HEK293 (cell line): ENCODE measurements around the gene CYP27C1.

ENCODE experiments used
- CTCF ChIA-PET: fragments of 350-600 bp; formaldehyde crosslinking; extraction: SDS; loops from one replicate; lab custom pipeline; 2021; ENCODE audit warnings: antibody characterized with exemption; lab: Yijun Ruan, JAX
- POLR2A ChIA-PET: fragments of 300-600 bp; formaldehyde crosslinking; extraction: SDS; loops from one replicate; lab custom pipeline; 2020; ENCODE audit warnings: antibody characterized with exemption, inconsistent platforms; lab: Yijun Ruan, JAX
- H3K27ac ChIP-seq: fragments of 200-500 bp; sonication (Bioruptor generic); 2 replicates; pipeline ENCODE4 v1.5.1; 2014; ENCODE audit warnings: low read depth, low read length, control low read depth, inconsistent platforms; ENCODE audit errors: extremely low read depth
- H3K36me3 ChIP-seq, 2 experiments: fragments of 200-500 bp in 1 of 2; sonication (Bioruptor generic) in 1 of 2; 1 replicate in 1 of 2; 2 replicates in 1 of 2; pipeline ENCODE4 v1.5.1; 2014 to 2017; ENCODE audit warnings: inconsistent platforms in 2 of 2, low read length in 2 of 2; ENCODE audit not compliant: control insufficient read depth in 2 of 2, insufficient read depth in 1 of 2
- H3K4me1 ChIP-seq: fragments of 200-500 bp; sonication (Bioruptor generic); 2 replicates; pipeline ENCODE4 v1.5.1; 2014; ENCODE audit warnings: mild to moderate bottlenecking, low read length, inconsistent platforms; ENCODE audit not compliant: control insufficient read depth, insufficient read depth
- H3K4me3 ChIP-seq: 2 replicates; pipeline ENCODE4 v1.5.1; 2011; ENCODE audit warnings: low read depth, mild to moderate bottlenecking, control low read depth, low read length, moderate library complexity
- H3K9me3 ChIP-seq: fragments of 200-500 bp; sonication (Bioruptor generic); 2 replicates; pipeline ENCODE4 v1.5.1; 2014; ENCODE audit warnings: low read depth, low read length, inconsistent platforms; ENCODE audit not compliant: control insufficient read depth, insufficient read depth
- BCL11A ChIP-seq: fragments of 450-650 bp; formaldehyde crosslinking; IDR thresholded peaks from 2 replicates; pipeline ENCODE4 v1.5.1; 2016; ENCODE audit warnings: low read depth, missing biosample characterization, missing genetic modification characterization
- EGR2 ChIP-seq: fragments of 450-650 bp; formaldehyde crosslinking; IDR thresholded peaks from 2 replicates; pipeline ENCODE4 v1.5.1; 2016; ENCODE audit warnings: low read depth, missing biosample characterization, missing genetic modification characterization
- MYNN ChIP-seq: fragments of 450-650 bp; formaldehyde crosslinking; IDR thresholded peaks from 2 replicates; pipeline ENCODE4 v1.5.1; 2016; ENCODE audit warnings: missing biosample characterization, missing genetic modification characterization, borderline replicate concordance
- SETDB1 ChIP-seq: IDR thresholded peaks from one replicate; pipeline ENCODE4 v1.6.1; 2017; ENCODE audit warnings: mild to moderate bottlenecking, low read length, moderate library complexity, mixed read lengths; ENCODE audit not compliant: insufficient read length
- TCF7L2 ChIP-seq: IDR thresholded peaks from 2 replicates; pipeline ENCODE4 v1.6.1; 2011; ENCODE audit warnings: low read depth, mild to moderate bottlenecking, inconsistent platforms, low read length, moderate library complexity, borderline replicate concordance
- ZBTB8A ChIP-seq: fragments of 450-650 bp; formaldehyde crosslinking; IDR thresholded peaks from 2 replicates; pipeline ENCODE4 v1.5.1; 2016; ENCODE audit warnings: missing biosample characterization, missing genetic modification characterization
- ZNF140 ChIP-seq: fragments of 450-650 bp; formaldehyde crosslinking; IDR thresholded peaks from 2 replicates; pipeline ENCODE4 v1.5.1; 2016; ENCODE audit warnings: missing biosample characterization, missing genetic modification characterization
- ZNF169 ChIP-seq: fragments of 450-650 bp; formaldehyde crosslinking; IDR thresholded peaks from 2 replicates; pipeline ENCODE4 v1.5.1; 2016; ENCODE audit warnings: missing biosample characterization, missing genetic modification characterization
- ZNF391 ChIP-seq: fragments of 450-650 bp; formaldehyde crosslinking; IDR thresholded peaks from 2 replicates; pipeline ENCODE4 v1.5.1; 2016; ENCODE audit warnings: low read depth, missing biosample characterization, missing genetic modification characterization, borderline replicate concordance
- ZNF423 ChIP-seq: fragments of 450-650 bp; formaldehyde crosslinking; IDR thresholded peaks from 2 replicates; pipeline ENCODE4 v1.5.1; 2016; ENCODE audit warnings: missing biosample characterization, missing genetic modification characterization
- ZNF510 ChIP-seq: fragments of 450-650 bp; formaldehyde crosslinking; IDR thresholded peaks from 2 replicates; pipeline ENCODE4 v1.5.1; 2018; ENCODE audit warnings: mild to moderate bottlenecking, missing genetic modification characterization, missing biosample characterization; ENCODE audit not compliant: insufficient replicate concordance
- ZNF626 ChIP-seq: fragments of 450-650 bp; sonication (Bioruptor Pico); formaldehyde crosslinking; IDR thresholded peaks from 2 replicates; pipeline ENCODE4 v1.5.1; 2018; ENCODE audit warnings: missing biosample characterization, missing genetic modification characterization, inconsistent platforms
- ZXDB ChIP-seq: fragments of 450-650 bp; formaldehyde crosslinking; IDR thresholded peaks from 2 replicates; pipeline ENCODE4 v1.5.1; 2016; ENCODE audit warnings: missing biosample characterization, missing genetic modification characterization
- TF ChIP-seq, protein P1 (sequence below): fragments of 450-650 bp; formaldehyde crosslinking; IDR thresholded peaks from 2 replicates; pipeline ENCODE4 v1.5.1; 2016; ENCODE audit warnings: missing biosample characterization, missing genetic modification characterization, borderline replicate concordance
- TF ChIP-seq, protein P2 (sequence below): fragments of 450-650 bp; formaldehyde crosslinking; IDR thresholded peaks from 2 replicates; pipeline ENCODE4 v1.5.1; 2016; ENCODE audit warnings: missing biosample characterization, missing genetic modification characterization
- TF ChIP-seq, protein P3 (sequence below): fragments of 450-650 bp; formaldehyde crosslinking; IDR thresholded peaks from 2 replicates; pipeline ENCODE4 v1.5.1; 2017; ENCODE audit warnings: missing biosample characterization, mild to moderate bottlenecking, missing genetic modification characterization, moderate library complexity
- TF ChIP-seq, protein P4 (sequence below): fragments of 450-650 bp; formaldehyde crosslinking; IDR thresholded peaks from 2 replicates; pipeline ENCODE4 v1.5.1; 2016; ENCODE audit warnings: missing biosample characterization, missing genetic modification characterization
- TF ChIP-seq, protein P5 (sequence below): fragments of 450-650 bp; formaldehyde crosslinking; IDR thresholded peaks from 2 replicates; pipeline ENCODE4 v1.5.1; 2016; ENCODE audit warnings: missing biosample characterization, missing genetic modification characterization, low read depth
- TF ChIP-seq, protein P6 (sequence below): fragments of 450-650 bp; formaldehyde crosslinking; IDR thresholded peaks from 2 replicates; pipeline ENCODE4 v1.5.1; 2016; ENCODE audit warnings: missing biosample characterization, missing genetic modification characterization, low read depth

Gene CYP27C1

DNA sequence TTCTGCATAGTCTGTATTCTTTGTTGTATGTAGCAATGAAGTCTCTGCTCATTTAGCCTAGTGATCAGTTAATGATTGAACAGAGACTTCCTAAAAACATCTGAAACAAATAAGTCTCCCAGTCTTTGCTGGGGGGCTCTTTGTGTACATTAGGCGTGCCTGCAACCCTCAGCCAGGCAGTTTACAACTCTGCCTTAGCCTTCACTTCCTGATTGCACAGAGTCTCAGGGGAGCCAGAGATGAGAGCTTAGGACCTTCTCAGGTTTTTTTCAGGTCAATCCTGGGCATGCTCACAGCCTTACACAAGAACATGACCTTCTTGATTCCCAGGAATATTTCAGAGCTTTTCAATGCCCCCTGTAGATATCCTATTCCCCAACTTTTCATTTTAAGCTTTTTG lies 69.1 kb downstream of the CYP27C1 start (continued):
- TF ChIP-seq, protein P1, sequence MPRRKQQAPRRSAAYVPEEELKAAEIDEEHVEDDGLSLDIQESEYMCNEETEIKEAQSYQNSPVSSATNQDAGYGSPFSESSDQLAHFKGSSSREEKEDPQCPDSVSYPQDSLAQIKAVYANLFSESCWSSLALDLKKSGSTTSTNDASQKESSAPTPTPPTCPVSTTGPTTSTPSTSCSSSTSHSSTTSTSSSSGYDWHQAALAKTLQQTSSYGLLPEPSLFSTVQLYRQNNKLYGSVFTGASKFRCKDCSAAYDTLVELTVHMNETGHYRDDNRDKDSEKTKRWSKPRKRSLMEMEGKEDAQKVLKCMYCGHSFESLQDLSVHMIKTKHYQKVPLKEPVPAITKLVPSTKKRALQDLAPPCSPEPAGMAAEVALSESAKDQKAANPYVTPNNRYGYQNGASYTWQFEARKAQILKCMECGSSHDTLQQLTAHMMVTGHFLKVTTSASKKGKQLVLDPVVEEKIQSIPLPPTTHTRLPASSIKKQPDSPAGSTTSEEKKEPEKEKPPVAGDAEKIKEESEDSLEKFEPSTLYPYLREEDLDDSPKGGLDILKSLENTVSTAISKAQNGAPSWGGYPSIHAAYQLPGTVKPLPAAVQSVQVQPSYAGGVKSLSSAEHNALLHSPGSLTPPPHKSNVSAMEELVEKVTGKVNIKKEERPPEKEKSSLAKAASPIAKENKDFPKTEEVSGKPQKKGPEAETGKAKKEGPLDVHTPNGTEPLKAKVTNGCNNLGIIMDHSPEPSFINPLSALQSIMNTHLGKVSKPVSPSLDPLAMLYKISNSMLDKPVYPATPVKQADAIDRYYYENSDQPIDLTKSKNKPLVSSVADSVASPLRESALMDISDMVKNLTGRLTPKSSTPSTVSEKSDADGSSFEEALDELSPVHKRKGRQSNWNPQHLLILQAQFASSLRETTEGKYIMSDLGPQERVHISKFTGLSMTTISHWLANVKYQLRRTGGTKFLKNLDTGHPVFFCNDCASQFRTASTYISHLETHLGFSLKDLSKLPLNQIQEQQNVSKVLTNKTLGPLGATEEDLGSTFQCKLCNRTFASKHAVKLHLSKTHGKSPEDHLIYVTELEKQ (tag by site-specific recombination), result no peak

DNA sequence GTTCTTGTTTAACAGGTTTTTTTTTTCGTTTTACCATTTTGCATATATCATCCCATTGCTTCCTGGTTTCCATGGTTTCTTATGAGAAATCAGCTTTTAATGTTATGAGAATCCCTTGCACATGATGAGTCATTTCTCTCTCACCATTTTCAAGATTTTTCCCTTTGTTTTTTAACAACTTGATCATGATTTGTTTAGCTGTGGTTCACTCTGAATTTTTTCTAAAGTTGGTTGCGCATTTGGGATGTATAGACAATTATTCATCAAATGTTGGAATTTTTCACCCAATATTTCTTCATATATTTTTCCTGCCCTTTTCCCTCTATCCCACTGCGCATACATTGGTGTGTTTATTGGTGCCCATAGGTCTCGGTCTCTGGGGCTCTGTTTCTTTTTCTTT lies 70.7 kb downstream of the CYP27C1 start:
- Histone ChIP-seq H3K4me1 (no peaks in the 10 kb centered on the region), H3K27ac (no peak overlapping the region), H3K36me3 (no peaks in the 10 kb centered on the region), H3K9me3 (no peaks in the 10 kb centered on the region), H3K4me3 (no peak overlapping the region)
- TF ChIP-seq MYNN (tag by site-specific recombination) (0 out of 2 replicates have a peak, but pooled peaks have one; percentile 39), ZNF391 (tag by site-specific recombination) (no peak)
- CTCF ChIA-PET, result no interaction called here
- POLR2A ChIA-PET, result no interaction called here

DNA sequence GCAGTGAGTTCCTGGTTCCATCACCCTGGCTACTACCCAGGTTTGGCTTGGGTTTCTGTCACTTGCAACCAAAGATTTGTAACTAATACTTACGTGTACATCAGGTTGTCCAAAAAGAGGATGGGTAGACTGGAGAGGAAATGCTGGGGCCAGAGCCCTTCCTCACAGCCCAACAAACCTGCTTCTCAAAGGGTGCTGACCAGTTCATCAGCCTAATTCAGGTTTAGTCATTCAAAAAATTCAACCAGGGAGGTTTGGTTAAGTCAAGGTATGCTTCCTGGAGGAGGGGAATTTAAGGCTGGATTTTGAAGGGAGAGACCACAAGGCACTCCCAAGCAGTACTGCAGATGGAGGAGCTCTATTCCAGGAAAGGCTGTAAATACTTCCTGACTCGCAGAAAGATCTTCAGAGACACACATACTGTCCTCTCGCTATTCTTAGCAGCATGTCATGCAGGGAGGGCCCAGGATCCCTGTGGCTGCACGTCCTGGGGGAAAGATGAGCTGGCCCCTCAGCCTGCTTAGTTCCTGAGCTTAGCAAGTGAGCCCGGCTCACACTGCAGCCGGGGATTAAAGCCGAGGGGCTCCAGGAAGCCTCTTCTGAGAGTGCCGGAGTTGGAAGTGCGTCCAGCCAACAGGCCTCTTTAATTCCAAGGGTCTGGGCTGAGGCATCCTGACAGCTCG lies 73.1 kb downstream of the CYP27C1 start:
- Histone ChIP-seq H3K4me3 (no peak overlapping the region), H3K27ac (no peak overlapping the region), H3K4me1 (no peaks in the 10 kb centered on the region), H3K9me3 (no peaks in the 10 kb centered on the region), H3K36me3 (no peaks in the 10 kb centered on the region)
- ChIA-PET CTCF (interaction anchor here (0.9 kb wide), 1 partner anchor 79 kb away, joined by 3 read pairs; no protein-coding TSS in a partner anchor), POLR2A (no interaction called here)
- TF ChIP-seq, protein P2, sequence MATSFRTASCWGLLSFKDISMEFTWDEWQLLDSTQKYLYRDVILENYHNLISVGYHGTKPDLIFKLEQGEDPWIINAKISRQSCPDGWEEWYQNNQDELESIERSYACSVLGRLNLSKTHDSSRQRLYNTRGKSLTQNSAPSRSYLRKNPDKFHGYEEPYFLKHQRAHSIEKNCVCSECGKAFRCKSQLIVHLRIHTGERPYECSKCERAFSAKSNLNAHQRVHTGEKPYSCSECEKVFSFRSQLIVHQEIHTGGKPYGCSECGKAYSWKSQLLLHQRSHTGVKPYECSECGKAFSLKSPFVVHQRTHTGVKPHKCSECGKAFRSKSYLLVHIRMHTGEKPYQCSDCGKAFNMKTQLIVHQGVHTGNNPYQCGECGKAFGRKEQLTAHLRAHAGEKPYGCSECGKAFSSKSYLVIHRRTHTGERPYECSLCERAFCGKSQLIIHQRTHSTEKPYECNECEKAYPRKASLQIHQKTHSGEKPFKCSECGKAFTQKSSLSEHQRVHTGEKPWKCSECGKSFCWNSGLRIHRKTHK (tag by site-specific recombination), result no peak
- TF ChIP-seq ZNF140, result no peak
- TF ChIP-seq, protein P3, sequence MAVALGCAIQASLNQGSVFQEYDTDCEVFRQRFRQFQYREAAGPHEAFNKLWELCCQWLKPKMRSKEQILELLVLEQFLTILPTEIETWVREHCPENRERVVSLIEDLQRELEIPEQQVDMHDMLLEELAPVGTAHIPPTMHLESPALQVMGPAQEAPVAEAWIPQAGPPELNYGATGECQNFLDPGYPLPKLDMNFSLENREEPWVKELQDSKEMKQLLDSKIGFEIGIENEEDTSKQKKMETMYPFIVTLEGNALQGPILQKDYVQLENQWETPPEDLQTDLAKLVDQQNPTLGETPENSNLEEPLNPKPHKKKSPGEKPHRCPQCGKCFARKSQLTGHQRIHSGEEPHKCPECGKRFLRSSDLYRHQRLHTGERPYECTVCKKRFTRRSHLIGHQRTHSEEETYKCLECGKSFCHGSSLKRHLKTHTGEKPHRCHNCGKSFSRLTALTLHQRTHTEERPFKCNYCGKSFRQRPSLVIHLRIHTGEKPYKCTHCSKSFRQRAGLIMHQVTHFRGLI (tag by site-specific recombination), result no peak
- TF ChIP-seq, protein P4, sequence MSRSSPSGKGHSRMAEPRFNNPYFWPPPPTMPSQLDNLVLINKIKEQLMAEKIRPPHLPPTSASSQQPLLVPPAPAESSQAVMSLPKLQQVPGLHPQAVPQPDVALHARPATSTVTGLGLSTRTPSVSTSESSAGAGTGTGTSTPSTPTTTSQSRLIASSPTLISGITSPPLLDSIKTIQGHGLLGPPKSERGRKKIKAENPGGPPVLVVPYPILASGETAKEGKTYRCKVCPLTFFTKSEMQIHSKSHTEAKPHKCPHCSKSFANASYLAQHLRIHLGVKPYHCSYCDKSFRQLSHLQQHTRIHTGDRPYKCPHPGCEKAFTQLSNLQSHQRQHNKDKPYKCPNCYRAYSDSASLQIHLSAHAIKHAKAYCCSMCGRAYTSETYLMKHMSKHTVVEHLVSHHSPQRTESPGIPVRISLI (tag by site-specific recombination), result no peak
- TF ChIP-seq TCF7L2, result no peak
- no peak for TF ChIP-seq MYNN (tag by site-specific recombination)
- TF ChIP-seq ZNF169 (tag by site-specific recombination), result no peak
- TF ChIP-seq, protein P5, sequence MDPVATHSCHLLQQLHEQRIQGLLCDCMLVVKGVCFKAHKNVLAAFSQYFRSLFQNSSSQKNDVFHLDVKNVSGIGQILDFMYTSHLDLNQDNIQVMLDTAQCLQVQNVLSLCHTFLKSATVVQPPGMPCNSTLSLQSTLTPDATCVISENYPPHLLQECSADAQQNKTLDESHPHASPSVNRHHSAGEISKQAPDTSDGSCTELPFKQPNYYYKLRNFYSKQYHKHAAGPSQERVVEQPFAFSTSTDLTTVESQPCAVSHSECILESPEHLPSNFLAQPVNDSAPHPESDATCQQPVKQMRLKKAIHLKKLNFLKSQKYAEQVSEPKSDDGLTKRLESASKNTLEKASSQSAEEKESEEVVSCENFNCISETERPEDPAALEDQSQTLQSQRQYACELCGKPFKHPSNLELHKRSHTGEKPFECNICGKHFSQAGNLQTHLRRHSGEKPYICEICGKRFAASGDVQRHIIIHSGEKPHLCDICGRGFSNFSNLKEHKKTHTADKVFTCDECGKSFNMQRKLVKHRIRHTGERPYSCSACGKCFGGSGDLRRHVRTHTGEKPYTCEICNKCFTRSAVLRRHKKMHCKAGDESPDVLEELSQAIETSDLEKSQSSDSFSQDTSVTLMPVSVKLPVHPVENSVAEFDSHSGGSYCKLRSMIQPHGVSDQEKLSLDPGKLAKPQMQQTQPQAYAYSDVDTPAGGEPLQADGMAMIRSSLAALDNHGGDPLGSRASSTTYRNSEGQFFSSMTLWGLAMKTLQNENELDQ, result no peak
- no peak for TF ChIP-seq ZXDB (tag by site-specific recombination)
- TF ChIP-seq SETDB1, result no peak
- no peak for TF ChIP-seq ZNF626 (tag by site-specific recombination)
- TF ChIP-seq ZNF423 (tag by site-specific recombination), result no peak
- TF ChIP-seq BCL11A (tag by site-specific recombination), result no peak
- no peak for TF ChIP-seq ZBTB8A (tag by site-specific recombination)
- TF ChIP-seq, protein P6, sequence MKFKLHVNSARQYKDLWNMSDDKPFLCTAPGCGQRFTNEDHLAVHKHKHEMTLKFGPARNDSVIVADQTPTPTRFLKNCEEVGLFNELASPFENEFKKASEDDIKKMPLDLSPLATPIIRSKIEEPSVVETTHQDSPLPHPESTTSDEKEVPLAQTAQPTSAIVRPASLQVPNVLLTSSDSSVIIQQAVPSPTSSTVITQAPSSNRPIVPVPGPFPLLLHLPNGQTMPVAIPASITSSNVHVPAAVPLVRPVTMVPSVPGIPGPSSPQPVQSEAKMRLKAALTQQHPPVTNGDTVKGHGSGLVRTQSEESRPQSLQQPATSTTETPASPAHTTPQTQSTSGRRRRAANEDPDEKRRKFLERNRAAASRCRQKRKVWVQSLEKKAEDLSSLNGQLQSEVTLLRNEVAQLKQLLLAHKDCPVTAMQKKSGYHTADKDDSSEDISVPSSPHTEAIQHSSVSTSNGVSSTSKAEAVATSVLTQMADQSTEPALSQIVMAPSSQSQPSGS (tag by site-specific recombination), result no peak
- no peak for TF ChIP-seq EGR2 (tag by site-specific recombination)
- no peak for TF ChIP-seq ZNF510
